Activated T-helper 17 cell treated with anti-CD3 and anti-CD28 coated beads, Interleukin-2, amount 50 U/mL, for 72 hours (primary cell): ENCODE measurements around the gene TMEM51. TPM values are rescaled to one million over a fixed set of nuclear protein-coding genes. Genes with fewer than 3 reads are reported as not detected.
A peak's percentile ranks its signal among the peaks of the same experiment; 100 is the strongest.

Experiments used
- ATAC-seq: fragments of 150-1000 bp; cut with Tn5 transposase; replicated peaks from 2 replicates; pipeline ENCODE4 v1.10.0; 2021; ENCODE audit warnings: mild to moderate bottlenecking, moderate library complexity
- H3K27ac Mint-ChIP-seq: one replicate; pipeline ENCODE4 v1.8.0; 2022; ENCODE audit warnings: mixed read lengths
- H3K27me3 Mint-ChIP-seq: one replicate; pipeline ENCODE4 v1.8.0; 2022; ENCODE audit warnings: mixed read lengths
- H3K36me3 Mint-ChIP-seq: one replicate; pipeline ENCODE4 v1.8.0; 2022; ENCODE audit warnings: low read depth, mild to moderate bottlenecking, mixed read lengths
- H3K4me1 Mint-ChIP-seq: one replicate; pipeline ENCODE4 v1.8.0; 2022; ENCODE audit warnings: mixed read lengths
- H3K4me3 Mint-ChIP-seq: one replicate; pipeline ENCODE4 v1.8.0; 2022; ENCODE audit warnings: mild to moderate bottlenecking, mixed read lengths
- H3K9me3 Mint-ChIP-seq: one replicate; pipeline ENCODE4 v1.8.0; 2022; ENCODE audit warnings: mixed read lengths
- total RNA-seq, 2 donors: library from RNA; stranded (reverse); gene quantifications; one replicate each; pipeline ENCODE4 v1.2.3, GENCODE V29; 2022

The TMEM51 gene
- total RNA-seq, result not detected

- Mint-ChIP-seq H3K4me3 (peak within 1 kb of the TSS; percentile 42), H3K4me1 (peaks cover 10% of the 10 kb centered on the region), H3K9me3 (no peaks in the 10 kb centered on the region), H3K27me3 (peaks cover 47% of the 10 kb centered on the region), H3K36me3 (no peaks in the 10 kb centered on the region), H3K27ac (no peak within 1 kb of the TSS)
- ATAC-seq, result no peak
Observed at GRCh38 chr1:15153184-15153841, at the start of gene TMEM51. TMEM51 (plus strand) TSS chr1:15153747; CDS start chr1:15215088, 61,341 bp downstream.

GRCh38 chr1:15103906-15104305 lies 49.6 kb upstream of the TMEM51 start:
- Mint-ChIP-seq H3K27ac (no peak overlapping the region), H3K4me1 (peaks cover 5% of the 10 kb centered on the region), H3K9me3 (no peaks in the 10 kb centered on the region), H3K4me3 (no peak overlapping the region), H3K36me3 (no peaks in the 10 kb centered on the region), H3K27me3 (peaks cover 29% of the 10 kb centered on the region)
- no peak for ATAC-seq

- Mint-ChIP-seq H3K9me3 (no peaks in the 10 kb centered on the region), H3K4me1 (peaks cover 5% of the 10 kb centered on the region), H3K27ac (no peak overlapping the region), H3K27me3 (peaks cover 21% of the 10 kb centered on the region), H3K4me3 (no peak overlapping the region), H3K36me3 (no peaks in the 10 kb centered on the region)
- no peak for ATAC-seq
Observed at GRCh38 chr1:15104768-15105167, 48.8 kb upstream of the TMEM51 start.

- Mint-ChIP-seq H3K27ac (no peak overlapping the region), H3K9me3 (no peaks in the 10 kb centered on the region), H3K4me1 (no peaks in the 10 kb centered on the region), H3K4me3 (no peak overlapping the region), H3K36me3 (no peaks in the 10 kb centered on the region), H3K27me3 (peaks cover 4% of the 10 kb centered on the region)
- ATAC-seq, result no peak
Observed at GRCh38 chr1:15106608-15107007, 46.9 kb upstream of the TMEM51 start.

GRCh38 chr1:15107058-15107687 lies 46.4 kb upstream of the TMEM51 start:
- no peaks in the 10 kb centered on the region for H3K27me3 Mint-ChIP-seq
- H3K27ac Mint-ChIP-seq, result no peak overlapping the region
- H3K9me3 Mint-ChIP-seq, result no peaks in the 10 kb centered on the region
- no peaks in the 10 kb centered on the region for H3K36me3 Mint-ChIP-seq
- peaks cover 3% of the 10 kb centered on the region for H3K4me1 Mint-ChIP-seq
- ATAC-seq, result no peak
- no peak overlapping the region for H3K4me3 Mint-ChIP-seq

- Mint-ChIP-seq H3K36me3 (no peaks in the 10 kb centered on the region), H3K27ac (no peak overlapping the region), H3K9me3 (no peaks in the 10 kb centered on the region), H3K4me3 (no peak overlapping the region), H3K4me1 (peaks cover 4% of the 10 kb centered on the region), H3K27me3 (no peaks in the 10 kb centered on the region)
- no peak for ATAC-seq
Observed at GRCh38 chr1:15107911-15108310, 45.6 kb upstream of the TMEM51 start.

- ATAC-seq, result no peak
- H3K4me1 Mint-ChIP-seq, result peaks cover 4% of the 10 kb centered on the region
- no peaks in the 10 kb centered on the region for H3K36me3 Mint-ChIP-seq
- H3K9me3 Mint-ChIP-seq, result no peaks in the 10 kb centered on the region
- peaks cover 4% of the 10 kb centered on the region for H3K27me3 Mint-ChIP-seq
- H3K27ac Mint-ChIP-seq, result no peak overlapping the region
- no peak overlapping the region for H3K4me3 Mint-ChIP-seq
Observed at GRCh38 chr1:15110128-15110866, 43.2 kb upstream of the TMEM51 start.

- H3K4me3 Mint-ChIP-seq, result no peak overlapping the region
- no peaks in the 10 kb centered on the region for H3K36me3 Mint-ChIP-seq
- no peaks in the 10 kb centered on the region for H3K9me3 Mint-ChIP-seq
- peaks cover 6% of the 10 kb centered on the region for H3K27me3 Mint-ChIP-seq
- H3K4me1 Mint-ChIP-seq, result peaks cover 4% of the 10 kb centered on the region
- ATAC-seq, result no peak
- no peak overlapping the region for H3K27ac Mint-ChIP-seq
Observed at GRCh38 chr1:15110867-15111230, 42.7 kb upstream of the TMEM51 start.

GRCh38 chr1:15113146-15113545 lies 40.4 kb upstream of the TMEM51 start:
- no peaks in the 10 kb centered on the region for H3K9me3 Mint-ChIP-seq
- peaks cover 4% of the 10 kb centered on the region for H3K4me1 Mint-ChIP-seq
- peaks cover 7% of the 10 kb centered on the region for H3K27me3 Mint-ChIP-seq
- no peak overlapping the region for H3K4me3 Mint-ChIP-seq
- no peak overlapping the region for H3K27ac Mint-ChIP-seq
- no peaks in the 10 kb centered on the region for H3K36me3 Mint-ChIP-seq
- ATAC-seq, result no peak

- no peak for ATAC-seq
- Mint-ChIP-seq H3K27me3 (peaks cover 7% of the 10 kb centered on the region), H3K4me3 (no peak overlapping the region), H3K27ac (no peak overlapping the region), H3K9me3 (no peaks in the 10 kb centered on the region), H3K36me3 (no peaks in the 10 kb centered on the region), H3K4me1 (peaks cover 4% of the 10 kb centered on the region)
Observed at GRCh38 chr1:15114884-15115283, 38.7 kb upstream of the TMEM51 start.

GRCh38 chr1:15115542-15116330 lies 37.8 kb upstream of the TMEM51 start:
- no peak overlapping the region for H3K27ac Mint-ChIP-seq
- peaks cover 7% of the 10 kb centered on the region for H3K27me3 Mint-ChIP-seq
- peaks cover 4% of the 10 kb centered on the region for H3K4me1 Mint-ChIP-seq
- H3K4me3 Mint-ChIP-seq, result no peak overlapping the region
- no peak for ATAC-seq
- no peaks in the 10 kb centered on the region for H3K9me3 Mint-ChIP-seq
- no peaks in the 10 kb centered on the region for H3K36me3 Mint-ChIP-seq

- H3K27me3 Mint-ChIP-seq, result peaks cover 7% of the 10 kb centered on the region
- ATAC-seq, result no peak
Observed at GRCh38 chr1:15116966-15117365, 36.6 kb upstream of the TMEM51 start.

GRCh38 chr1:15117671-15118325 lies 35.7 kb upstream of the TMEM51 start:
- H3K27ac Mint-ChIP-seq, result no peak overlapping the region
- ATAC-seq, result no peak
- H3K9me3 Mint-ChIP-seq, result no peaks in the 10 kb centered on the region

More at GRCh38 chr1:15116966-15117365, 36.6 kb upstream of the TMEM51 start:
- no peaks in the 10 kb centered on the region for H3K9me3 Mint-ChIP-seq
- no peaks in the 10 kb centered on the region for H3K36me3 Mint-ChIP-seq
- H3K4me3 Mint-ChIP-seq, result no peak overlapping the region
- no peak overlapping the region for H3K27ac Mint-ChIP-seq
- peaks cover 3% of the 10 kb centered on the region for H3K4me1 Mint-ChIP-seq

GRCh38 chr1:15118579-15118978 lies 35.0 kb upstream of the TMEM51 start:
- Mint-ChIP-seq H3K27me3 (peaks cover 7% of the 10 kb centered on the region), H3K4me3 (no peak overlapping the region), H3K36me3 (no peaks in the 10 kb centered on the region), H3K4me1 (no peaks in the 10 kb centered on the region), H3K27ac (no peak overlapping the region), H3K9me3 (no peaks in the 10 kb centered on the region)
- ATAC-seq, result no peak

More at GRCh38 chr1:15117671-15118325, 35.7 kb upstream of the TMEM51 start:
- Mint-ChIP-seq H3K4me1 (no peaks in the 10 kb centered on the region), H3K4me3 (no peak overlapping the region), H3K36me3 (no peaks in the 10 kb centered on the region), H3K27me3 (peaks cover 7% of the 10 kb centered on the region)
